K562 (cell line): ENCODE measurements around the gene GLRX2. TPM values are rescaled to one million over a fixed set of nuclear protein-coding genes. Genes with fewer than 3 reads are reported as not detected.
A peak's percentile ranks its signal among the peaks of the same experiment; 100 is the strongest.

Source experiments
- ADNP ChIP-seq: fragments of 200-800 bp; sonication (Bioruptor generic); IDR thresholded peaks from 2 replicates; pipeline ENCODE4 v1.6.1; 2016; ENCODE audit warnings: missing genetic modification characterization, missing compliant biosample characterization
- ERF ChIP-seq: fragments of 450-650 bp; formaldehyde crosslinking; IDR thresholded peaks from 2 replicates; pipeline ENCODE4 v1.4.0; 2020; ENCODE audit warnings: mild to moderate bottlenecking, mixed read lengths
- FOSL1 ChIP-seq: fragments of 200-800 bp; sonication (Bioruptor generic); conservative IDR thresholded peaks from 2 replicates; pipeline ENCODE4 v1.6.1; 2016; ENCODE audit warnings: missing genetic modification characterization, missing compliant biosample characterization
- FOXA3 ChIP-seq, 2 experiments: fragments of 450-650 bp in 1 of 2; sonication (generic) in 1 of 2; formaldehyde crosslinking; IDR thresholded peaks in 1 of 2; conservative IDR thresholded peaks in 1 of 2; 2 replicates each; pipeline versions ENCODE4 v1.4.0 to v1.8.0; 2020 to 2022; ENCODE audit warnings: mild to moderate bottlenecking in 2 of 2, missing genetic modification reagents in 1 of 2
- GABPB1 ChIP-seq: sonication (generic); formaldehyde crosslinking; IDR thresholded peaks from 2 replicates; pipeline ENCODE4 v1.8.0; 2022; ENCODE audit warnings: mild to moderate bottlenecking, missing genetic modification reagents
- HDAC6 ChIP-seq: IDR thresholded peaks from 2 replicates; pipeline ENCODE4 v1.6.1; 2012; ENCODE audit warnings: low read depth, mild to moderate bottlenecking, control low read depth, inconsistent platforms, low read length, moderate library complexity
- KAT7 ChIP-seq: sonication (generic); formaldehyde crosslinking; IDR thresholded peaks from 2 replicates; pipeline ENCODE4 v1.8.0; 2022; ENCODE audit warnings: missing genetic modification reagents, mild to moderate bottlenecking, borderline replicate concordance
- KDM5B ChIP-seq: fragments of 200-600 bp; sonication (generic); IDR thresholded peaks from 2 replicates; pipeline ENCODE4 v1.6.1; 2012; ENCODE audit warnings: low read depth, mild to moderate bottlenecking, moderate library complexity, low read length, control low read depth, inconsistent platforms; ENCODE audit not compliant: insufficient replicate concordance
- MITF ChIP-seq: IDR thresholded peaks from 2 replicates; pipeline ENCODE4 v1.6.1; 2014; ENCODE audit warnings: antibody characterized with exemption
- MTA3 ChIP-seq: fragments of 450-650 bp; formaldehyde crosslinking; IDR thresholded peaks from 2 replicates; pipeline ENCODE4 v1.6.1; 2017; ENCODE audit warnings: mild to moderate bottlenecking, borderline replicate concordance
- NR2C2 ChIP-seq, 2 experiments: fragments of 200-800 bp in 1 of 2; sonication (Bioruptor generic) in 1 of 2; sonication (generic) in 1 of 2; formaldehyde crosslinking in 1 of 2; IDR thresholded peaks; 2 replicates each; pipeline versions ENCODE4 v1.6.1 to v1.8.0; 2016 to 2022; ENCODE audit warnings: mild to moderate bottlenecking in 1 of 2, missing compliant biosample characterization in 1 of 2, missing genetic modification characterization in 1 of 2, missing genetic modification reagents in 1 of 2
- PHF21A ChIP-seq: fragments of 450-650 bp; IDR thresholded peaks from 2 replicates; pipeline ENCODE4 v1.6.1; 2017; ENCODE audit warnings: low read depth, borderline replicate concordance
- POLR2AphosphoS2 ChIP-seq: IDR thresholded peaks from 2 replicates; pipeline ENCODE4 v1.6.1; 2012; ENCODE audit warnings: low read length, improper control_type of control experiment
- ZBTB33 ChIP-seq: sonication (generic); formaldehyde crosslinking; IDR thresholded peaks from 2 replicates; pipeline ENCODE4 v1.8.1; 2023; ENCODE audit warnings: mild to moderate bottlenecking, missing genetic modification reagents
- ZBTB9 ChIP-seq: fragments of 450-650 bp; formaldehyde crosslinking; IDR thresholded peaks from 2 replicates; pipeline ENCODE4 v1.4.0; 2020; ENCODE audit warnings: mild to moderate bottlenecking, moderate library complexity
- ZC3H11A ChIP-seq: IDR thresholded peaks from 2 replicates; pipeline ENCODE4 v1.6.1; 2012; ENCODE audit warnings: low read depth, low read length, improper control_type of control experiment
- ZNF239 ChIP-seq: fragments of 250-450 bp; sonication (Bioruptor Pico); IDR thresholded peaks from 2 replicates; pipeline ENCODE4 v1.4.0; 2020; ENCODE audit warnings: mild to moderate bottlenecking
- polyA plus RNA-seq, 8 experiments: library from polyadenylated mRNA; depleted of rRNA in 4 of 8; stranded (reverse) in 5 of 8; unstranded in 3 of 8; fragments of >200 nt; fragmentation: Nextera tagmentation in 2 of 8; fragmentation: Illumina TruSeq in 1 of 8; extraction: Ambion mirVana in 2 of 8; extraction: Trizol in 1 of 8; gene quantifications; 2 replicates each; pipeline versions ENCODE4 v1.2.1 to v1.2.3, GENCODE V29; 2011 to 2014; ENCODE audit warnings: inconsistent platforms in 1 of 8, missing spikeins in 1 of 8
- total RNA-seq, 7 experiments: library from RNA; depleted of rRNA in 6 of 7; stranded (reverse); fragments of >200 nt in 6 of 7; fragmentation: Illumina TruSeq in 2 of 7; extraction: Trizol in 2 of 7; gene quantifications; 2 replicates each; pipeline versions ENCODE4 v1.2.1 to v1.2.3, GENCODE V29; 2011 to 2021; ENCODE audit warnings: low replicate concordance in 1 of 7

GLRX2 gene
- total and polyA plus RNA-seq, 9 of the 15 experiments (the other 6 are each of a cell fraction or from before 2014, with no cell fraction given), result 13.3 to 82.6 (median 55.1) TPM

GRCh38 chr1:193059282-193060114, 45.7 kb downstream of the GLRX2 start, which contains the start of the genes RO60 and UCHL5 (continued):
- TF ChIP-seq ADNP (tag) (0 out of 2 replicates have a peak, but pooled peaks have one; percentile 55), MITF (peak; percentile 41; the same call in 1 of the 2 replicates), KAT7 (CRISPR knock-in tag) (peak; percentile 35), ZBTB33 (CRISPR knock-in tag) (peak; percentile 68), HDAC6 (no peak), ZNF239 (CRISPR knock-in tag) (peak; percentile 19; the same call in 1 of the 2 replicates), FOSL1 (tag) (peak; percentile 86), ZBTB9 (CRISPR knock-in tag) (peak; percentile 54; the same call in 1 of the 2 replicates), KDM5B (peak; percentile 74), ZC3H11A (no peak), PHF21A (peak; percentile 91; the same call in 1 of the 2 replicates), MTA3 (peak; percentile 98), NR2C2 (CRISPR knock-in tag; IDR thresholded peaks at IDR 0.05) (peak; percentile 82), NR2C2 (tag; IDR thresholded peaks at IDR 0.05) (peak; percentile 82; the same call in 1 of the 2 replicates), GABPB1 (CRISPR knock-in tag) (peak; percentile 81), FOXA3 (CRISPR knock-in tag; conservative IDR thresholded peaks at IDR 0.05 in 1 of 2, IDR thresholded peaks at IDR 0.05 in 1 of 2) (peak in 1 of 2 experiments; percentile 76; a peak in 1 of 4 replicates), ERF (CRISPR knock-in tag) (peak; percentile 14; the same call in 1 of the 2 replicates), POLR2AphosphoS2 (peak; percentile 88; the same call in 1 of the 2 replicates)
